SK-N-SH treated with all-trans-retinoic acid at 6 μM for 48 hours (cell line): ENCODE data around the gene TREML2.

Source experiments
- ATAC-seq: fragments of 200-7000 bp; cut with Tn5 transposase; 3 replicates; pipeline ENCODE4 v1.9.1; 2020; ENCODE audit warnings: mild to moderate bottlenecking, moderate library complexity
- ARNTL ChIP-seq: fragments of 450-650 bp; formaldehyde crosslinking; IDR thresholded peaks from 2 replicates; pipeline ENCODE4 v1.5.0; 2020; ENCODE audit warnings: low read depth, mild to moderate bottlenecking, moderate library complexity, borderline replicate concordance
- BACH2 ChIP-seq: fragments of 250-450 bp; sonication (Bioruptor Pico); IDR thresholded peaks from 2 replicates; pipeline ENCODE4 v1.9.0; 2021; ENCODE audit warnings: mild to moderate bottlenecking, borderline replicate concordance
- CSDC2 ChIP-seq: fragments of 250-450 bp; sonication (Bioruptor Pico); IDR thresholded peaks from 2 replicates; pipeline ENCODE4 v1.5.0; 2020; ENCODE audit warnings: mild to moderate bottlenecking, moderate library complexity
- ESRRG ChIP-seq: fragments of 250-450 bp; sonication (Bioruptor Pico); IDR thresholded peaks from 2 replicates; pipeline ENCODE4 v1.6.1; 2021; ENCODE audit warnings: mild to moderate bottlenecking
- GLIS3 ChIP-seq: fragments of 250-450 bp; sonication (Bioruptor Pico); IDR thresholded peaks from 2 replicates; pipeline ENCODE4 v1.5.0; 2020; ENCODE audit warnings: mild to moderate bottlenecking, moderate library complexity
- OSR1 ChIP-seq: fragments of 250-450 bp; sonication (Bioruptor Pico); IDR thresholded peaks from 2 replicates; pipeline ENCODE4 v1.8.0; 2022; ENCODE audit warnings: moderate library complexity, mild to moderate bottlenecking, inconsistent platforms
- PPARA ChIP-seq: fragments of 250-450 bp; sonication (Bioruptor Pico); IDR thresholded peaks from 2 replicates; pipeline ENCODE4 v1.5.0; 2020; ENCODE audit warnings: mild to moderate bottlenecking, borderline replicate concordance
- RARB ChIP-seq: fragments of 250-450 bp; sonication (Bioruptor Pico); IDR thresholded peaks from 2 replicates; pipeline ENCODE4 v1.8.0; 2021; ENCODE audit warnings: mild to moderate bottlenecking, moderate library complexity
- SNAI2 ChIP-seq: fragments of 250-450 bp; sonication (Bioruptor Pico); IDR thresholded peaks from 2 replicates; pipeline ENCODE4 v1.5.0; 2020; ENCODE audit warnings: mild to moderate bottlenecking, moderate library complexity
- TCF4 ChIP-seq: fragments of 250-450 bp; sonication (Bioruptor Pico); IDR thresholded peaks from 2 replicates; pipeline ENCODE4 v1.8.0; 2021; ENCODE audit warnings: mild to moderate bottlenecking, moderate library complexity, borderline replicate concordance
- TOX ChIP-seq: fragments of 250-450 bp; sonication (Bioruptor Pico); IDR thresholded peaks from 2 replicates; pipeline ENCODE4 v1.8.0; 2021; ENCODE audit warnings: mild to moderate bottlenecking, moderate library complexity, borderline replicate concordance
- ZC3H10 ChIP-seq: fragments of 250-450 bp; sonication (Bioruptor Pico); IDR thresholded peaks from 2 replicates; pipeline ENCODE4 v1.5.1; 2021; ENCODE audit warnings: mild to moderate bottlenecking, moderate library complexity
- ZFP3 ChIP-seq: fragments of 250-450 bp; sonication (Bioruptor Pico); IDR thresholded peaks from 2 replicates; pipeline ENCODE4 v1.5.0; 2020; ENCODE audit warnings: mild to moderate bottlenecking, moderate library complexity
- ZFP30 ChIP-seq: fragments of 450-650 bp; formaldehyde crosslinking; IDR thresholded peaks from 2 replicates; pipeline ENCODE4 v1.5.0; 2022; ENCODE audit warnings: mild to moderate bottlenecking, moderate library complexity
- ZNF565 ChIP-seq: fragments of 450-650 bp; formaldehyde crosslinking; conservative IDR thresholded peaks from 2 replicates; pipeline ENCODE4 v1.5.0; 2020; ENCODE audit warnings: low read depth, mild to moderate bottlenecking, moderate library complexity
- ZNF70 ChIP-seq: fragments of 450-650 bp; formaldehyde crosslinking; IDR thresholded peaks from 2 replicates; pipeline ENCODE4 v1.5.0; 2020; ENCODE audit warnings: mild to moderate bottlenecking, moderate library complexity
- ZNF8 ChIP-seq: fragments of 450-650 bp; formaldehyde crosslinking; IDR thresholded peaks from 2 replicates; pipeline ENCODE4 v1.5.0; 2020; ENCODE audit warnings: mild to moderate bottlenecking, moderate library complexity
- TF ChIP-seq, protein P1 (sequence below): fragments of 250-450 bp; sonication (Bioruptor Pico); IDR thresholded peaks from 2 replicates; pipeline ENCODE4 v1.5.0; 2020; ENCODE audit warnings: mild to moderate bottlenecking, moderate library complexity
- TF ChIP-seq, protein P2 (sequence below): fragments of 250-450 bp; sonication (Bioruptor Pico); IDR thresholded peaks from 2 replicates; pipeline ENCODE4 v1.5.1; 2021; ENCODE audit warnings: mild to moderate bottlenecking, moderate library complexity
- TF ChIP-seq, protein P3 (sequence below): fragments of 250-450 bp; sonication (Bioruptor Pico); IDR thresholded peaks from 2 replicates; pipeline ENCODE4 v1.8.0; 2020; ENCODE audit warnings: mild to moderate bottlenecking, moderate library complexity, borderline replicate concordance
- TF ChIP-seq, protein P4 (sequence below): fragments of 250-450 bp; sonication (Bioruptor Pico); IDR thresholded peaks from 2 replicates; pipeline ENCODE4 v1.5.1; 2020; ENCODE audit warnings: low read depth, mild to moderate bottlenecking, moderate library complexity
- TF ChIP-seq, protein P5 (sequence below): fragments of 250-450 bp; sonication (Bioruptor Pico); IDR thresholded peaks from 2 replicates; pipeline ENCODE4 v1.8.0; 2021; ENCODE audit warnings: low read depth, mild to moderate bottlenecking, moderate library complexity, borderline replicate concordance

TREML2 gene

DNA sequence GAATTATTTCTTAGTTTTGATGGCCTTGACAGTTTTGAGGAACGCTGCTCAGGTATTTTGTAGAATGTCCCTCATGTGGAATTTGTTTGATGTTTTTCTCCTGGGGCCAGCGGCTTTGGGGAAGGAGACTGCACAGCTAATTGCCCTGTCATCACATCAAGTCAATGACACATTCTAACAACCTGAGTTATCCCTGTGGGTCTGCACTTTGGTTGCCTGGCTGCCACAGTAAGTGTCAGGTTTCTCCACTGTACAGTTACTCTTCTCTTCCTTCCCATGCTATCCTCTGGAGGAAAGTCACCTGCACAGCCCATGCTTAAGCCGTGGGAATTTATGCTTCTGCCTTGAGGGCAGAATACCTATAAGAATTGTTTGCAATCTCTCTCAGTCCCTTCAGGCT, 25.8 kb upstream of the TREML2 start:
- ATAC-seq, result no peak
- TF ChIP-seq ZC3H10 (no peak), ESRRG (CRISPR knock-in tag) (no peak), ZNF565 (CRISPR knock-in tag) (no peak), OSR1 (CRISPR knock-in tag) (no peak), TOX (CRISPR knock-in tag) (no peak), GLIS3 (no peak), TCF4 (CRISPR knock-in tag) (no peak), PPARA (CRISPR knock-in tag) (no peak), ARNTL (CRISPR knock-in tag) (no peak), SNAI2 (CRISPR knock-in tag) (no peak), ZNF8 (CRISPR knock-in tag) (no peak), CSDC2 (CRISPR knock-in tag) (no peak), BACH2 (CRISPR knock-in tag) (no peak)
- TF ChIP-seq, protein P1, sequence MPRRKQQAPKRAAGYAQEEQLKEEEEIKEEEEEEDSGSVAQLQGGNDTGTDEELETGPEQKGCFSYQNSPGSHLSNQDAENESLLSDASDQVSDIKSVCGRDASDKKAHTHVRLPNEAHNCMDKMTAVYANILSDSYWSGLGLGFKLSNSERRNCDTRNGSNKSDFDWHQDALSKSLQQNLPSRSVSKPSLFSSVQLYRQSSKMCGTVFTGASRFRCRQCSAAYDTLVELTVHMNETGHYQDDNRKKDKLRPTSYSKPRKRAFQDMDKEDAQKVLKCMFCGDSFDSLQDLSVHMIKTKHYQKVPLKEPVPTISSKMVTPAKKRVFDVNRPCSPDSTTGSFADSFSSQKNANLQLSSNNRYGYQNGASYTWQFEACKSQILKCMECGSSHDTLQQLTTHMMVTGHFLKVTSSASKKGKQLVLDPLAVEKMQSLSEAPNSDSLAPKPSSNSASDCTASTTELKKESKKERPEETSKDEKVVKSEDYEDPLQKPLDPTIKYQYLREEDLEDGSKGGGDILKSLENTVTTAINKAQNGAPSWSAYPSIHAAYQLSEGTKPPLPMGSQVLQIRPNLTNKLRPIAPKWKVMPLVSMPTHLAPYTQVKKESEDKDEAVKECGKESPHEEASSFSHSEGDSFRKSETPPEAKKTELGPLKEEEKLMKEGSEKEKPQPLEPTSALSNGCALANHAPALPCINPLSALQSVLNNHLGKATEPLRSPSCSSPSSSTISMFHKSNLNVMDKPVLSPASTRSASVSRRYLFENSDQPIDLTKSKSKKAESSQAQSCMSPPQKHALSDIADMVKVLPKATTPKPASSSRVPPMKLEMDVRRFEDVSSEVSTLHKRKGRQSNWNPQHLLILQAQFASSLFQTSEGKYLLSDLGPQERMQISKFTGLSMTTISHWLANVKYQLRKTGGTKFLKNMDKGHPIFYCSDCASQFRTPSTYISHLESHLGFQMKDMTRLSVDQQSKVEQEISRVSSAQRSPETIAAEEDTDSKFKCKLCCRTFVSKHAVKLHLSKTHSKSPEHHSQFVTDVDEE (CRISPR knock-in tag), result no peak
- TF ChIP-seq, protein P2, sequence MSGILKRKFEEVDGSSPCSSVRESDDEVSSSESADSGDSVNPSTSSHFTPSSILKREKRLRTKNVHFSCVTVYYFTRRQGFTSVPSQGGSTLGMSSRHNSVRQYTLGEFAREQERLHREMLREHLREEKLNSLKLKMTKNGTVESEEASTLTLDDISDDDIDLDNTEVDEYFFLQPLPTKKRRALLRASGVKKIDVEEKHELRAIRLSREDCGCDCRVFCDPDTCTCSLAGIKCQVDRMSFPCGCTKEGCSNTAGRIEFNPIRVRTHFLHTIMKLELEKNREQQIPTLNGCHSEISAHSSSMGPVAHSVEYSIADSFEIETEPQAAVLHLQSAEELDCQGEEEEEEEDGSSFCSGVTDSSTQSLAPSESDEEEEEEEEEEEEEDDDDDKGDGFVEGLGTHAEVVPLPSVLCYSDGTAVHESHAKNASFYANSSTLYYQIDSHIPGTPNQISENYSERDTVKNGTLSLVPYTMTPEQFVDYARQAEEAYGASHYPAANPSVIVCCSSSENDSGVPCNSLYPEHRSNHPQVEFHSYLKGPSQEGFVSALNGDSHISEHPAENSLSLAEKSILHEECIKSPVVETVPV (CRISPR knock-in tag), result no peak
- TF ChIP-seq, protein P3, sequence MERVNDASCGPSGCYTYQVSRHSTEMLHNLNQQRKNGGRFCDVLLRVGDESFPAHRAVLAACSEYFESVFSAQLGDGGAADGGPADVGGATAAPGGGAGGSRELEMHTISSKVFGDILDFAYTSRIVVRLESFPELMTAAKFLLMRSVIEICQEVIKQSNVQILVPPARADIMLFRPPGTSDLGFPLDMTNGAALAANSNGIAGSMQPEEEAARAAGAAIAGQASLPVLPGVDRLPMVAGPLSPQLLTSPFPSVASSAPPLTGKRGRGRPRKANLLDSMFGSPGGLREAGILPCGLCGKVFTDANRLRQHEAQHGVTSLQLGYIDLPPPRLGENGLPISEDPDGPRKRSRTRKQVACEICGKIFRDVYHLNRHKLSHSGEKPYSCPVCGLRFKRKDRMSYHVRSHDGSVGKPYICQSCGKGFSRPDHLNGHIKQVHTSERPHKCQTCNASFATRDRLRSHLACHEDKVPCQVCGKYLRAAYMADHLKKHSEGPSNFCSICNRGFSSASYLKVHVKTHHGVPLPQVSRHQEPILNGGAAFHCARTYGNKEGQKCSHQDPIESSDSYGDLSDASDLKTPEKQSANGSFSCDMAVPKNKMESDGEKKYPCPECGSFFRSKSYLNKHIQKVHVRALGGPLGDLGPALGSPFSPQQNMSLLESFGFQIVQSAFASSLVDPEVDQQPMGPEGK, result no peak
- TF ChIP-seq, protein P4, sequence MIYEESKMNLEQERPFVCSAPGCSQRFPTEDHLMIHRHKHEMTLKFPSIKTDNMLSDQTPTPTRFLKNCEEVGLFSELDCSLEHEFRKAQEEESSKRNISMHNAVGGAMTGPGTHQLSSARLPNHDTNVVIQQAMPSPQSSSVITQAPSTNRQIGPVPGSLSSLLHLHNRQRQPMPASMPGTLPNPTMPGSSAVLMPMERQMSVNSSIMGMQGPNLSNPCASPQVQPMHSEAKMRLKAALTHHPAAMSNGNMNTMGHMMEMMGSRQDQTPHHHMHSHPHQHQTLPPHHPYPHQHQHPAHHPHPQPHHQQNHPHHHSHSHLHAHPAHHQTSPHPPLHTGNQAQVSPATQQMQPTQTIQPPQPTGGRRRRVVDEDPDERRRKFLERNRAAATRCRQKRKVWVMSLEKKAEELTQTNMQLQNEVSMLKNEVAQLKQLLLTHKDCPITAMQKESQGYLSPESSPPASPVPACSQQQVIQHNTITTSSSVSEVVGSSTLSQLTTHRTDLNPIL (CRISPR knock-in tag), result no peak
- TF ChIP-seq, all 23 proteins: peak for 0

DNA sequence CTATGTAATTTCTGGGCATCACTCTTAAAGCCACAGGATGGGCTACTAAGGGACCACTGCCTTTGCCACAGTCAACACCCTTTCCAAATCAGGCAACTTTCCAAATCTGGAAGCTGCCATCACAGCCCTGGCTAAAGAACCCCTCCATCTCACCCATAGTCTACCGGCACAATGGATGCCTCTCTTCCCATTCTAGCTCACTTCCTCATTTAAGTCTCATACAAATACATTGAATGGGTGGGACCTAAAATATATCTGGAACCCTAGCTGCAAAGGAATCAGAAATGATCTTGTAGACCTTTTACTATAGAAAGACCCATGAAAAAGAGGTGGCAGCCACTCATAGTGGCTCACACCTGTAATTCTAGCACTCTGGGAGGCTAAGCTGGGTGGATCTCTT, 23.9 kb upstream of the TREML2 start:
- TF ChIP-seq ZNF70 (CRISPR knock-in tag) (no peak), PPARA (CRISPR knock-in tag) (no peak), ARNTL (CRISPR knock-in tag) (no peak), TOX (CRISPR knock-in tag) (no peak), CSDC2 (CRISPR knock-in tag) (no peak)
- TF ChIP-seq, protein P5, sequence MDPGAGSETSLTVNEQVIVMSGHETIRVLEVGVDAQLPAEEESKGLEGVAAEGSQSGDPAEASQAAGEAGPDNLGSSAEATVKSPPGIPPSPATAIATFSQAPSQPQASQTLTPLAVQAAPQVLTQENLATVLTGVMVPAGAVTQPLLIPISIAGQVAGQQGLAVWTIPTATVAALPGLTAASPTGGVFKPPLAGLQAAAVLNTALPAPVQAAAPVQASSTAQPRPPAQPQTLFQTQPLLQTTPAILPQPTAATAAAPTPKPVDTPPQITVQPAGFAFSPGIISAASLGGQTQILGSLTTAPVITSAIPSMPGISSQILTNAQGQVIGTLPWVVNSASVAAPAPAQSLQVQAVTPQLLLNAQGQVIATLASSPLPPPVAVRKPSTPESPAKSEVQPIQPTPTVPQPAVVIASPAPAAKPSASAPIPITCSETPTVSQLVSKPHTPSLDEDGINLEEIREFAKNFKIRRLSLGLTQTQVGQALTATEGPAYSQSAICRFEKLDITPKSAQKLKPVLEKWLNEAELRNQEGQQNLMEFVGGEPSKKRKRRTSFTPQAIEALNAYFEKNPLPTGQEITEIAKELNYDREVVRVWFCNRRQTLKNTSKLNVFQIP (CRISPR knock-in tag), result no peak

DNA sequence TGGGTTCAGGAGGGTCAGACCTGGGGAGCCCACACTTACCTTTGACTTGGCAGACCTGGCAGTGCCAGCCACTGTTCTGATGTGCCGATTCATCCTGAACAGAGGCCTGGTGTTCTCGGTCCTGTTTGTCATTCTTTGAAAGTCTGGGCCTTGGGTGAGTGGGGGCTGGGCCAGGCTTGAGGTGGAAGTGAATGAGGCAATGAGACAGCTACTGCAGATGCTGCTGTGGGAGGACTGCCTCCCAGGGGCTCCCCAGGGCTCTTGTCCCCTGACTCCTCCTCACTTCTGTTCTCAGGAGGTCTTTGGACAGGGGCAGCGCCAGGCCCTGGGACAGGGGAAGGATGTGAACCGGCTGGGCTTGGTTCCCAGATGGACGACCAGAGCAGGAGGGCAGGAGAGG, 21.6 kb upstream of the TREML2 start:
- ATAC-seq, result no peak
- no peak for TF ChIP-seq ZNF8 (CRISPR knock-in tag)
- TF ChIP-seq, protein P2 (CRISPR knock-in tag), result no peak
- TF ChIP-seq TCF4 (CRISPR knock-in tag), result no peak
- no peak for TF ChIP-seq ZC3H10
- no peak for TF ChIP-seq TOX (CRISPR knock-in tag)
- no peak for TF ChIP-seq GLIS3
- TF ChIP-seq, protein P5 (CRISPR knock-in tag), result no peak
- TF ChIP-seq ARNTL (CRISPR knock-in tag), result no peak
- TF ChIP-seq SNAI2 (CRISPR knock-in tag), result no peak
- no peak for TF ChIP-seq OSR1 (CRISPR knock-in tag)
- no peak for TF ChIP-seq BACH2 (CRISPR knock-in tag)
- TF ChIP-seq ZFP3 (CRISPR knock-in tag), result no peak
- TF ChIP-seq ZNF70 (CRISPR knock-in tag), result no peak
- no peak for TF ChIP-seq RARB (CRISPR knock-in tag)
- TF ChIP-seq CSDC2 (CRISPR knock-in tag), result no peak
- TF ChIP-seq ZNF565 (CRISPR knock-in tag), result no peak
- TF ChIP-seq ZFP30, result no peak

More for the DNA sequence above, 23.9 kb upstream of the TREML2 start:
- ATAC-seq, result no peak
